Ovary (tissue), 3 donors: Measurements from ENCODE around the gene DNAJC15.

Experiments
- CTCF ChIP-seq, 3 donors: fragments of 450-650 bp in 2 of 3; fragments of 200-600 bp in 1 of 3; IDR thresholded peaks; one replicate each; pipeline versions ENCODE4 v1.5.1 to v1.8.0; 2016 to 2022; ENCODE audit warnings: antibody characterized with exemption in 3 of 3, mild to moderate bottlenecking in 1 of 3
- EP300 ChIP-seq: sonication (generic); formaldehyde crosslinking; IDR thresholded peaks from one replicate; pipeline ENCODE4 v1.6.1; 2017; ENCODE audit warnings: antibody characterized with exemption
- POLR2A ChIP-seq: fragments of 450-650 bp; IDR thresholded peaks from one replicate; pipeline ENCODE4 v1.6.1; 2017; ENCODE audit warnings: antibody characterized with exemption, mild to moderate bottlenecking, moderate library complexity
- donor health status: DM: no; HTN: no; CAD: no.

DNA sequence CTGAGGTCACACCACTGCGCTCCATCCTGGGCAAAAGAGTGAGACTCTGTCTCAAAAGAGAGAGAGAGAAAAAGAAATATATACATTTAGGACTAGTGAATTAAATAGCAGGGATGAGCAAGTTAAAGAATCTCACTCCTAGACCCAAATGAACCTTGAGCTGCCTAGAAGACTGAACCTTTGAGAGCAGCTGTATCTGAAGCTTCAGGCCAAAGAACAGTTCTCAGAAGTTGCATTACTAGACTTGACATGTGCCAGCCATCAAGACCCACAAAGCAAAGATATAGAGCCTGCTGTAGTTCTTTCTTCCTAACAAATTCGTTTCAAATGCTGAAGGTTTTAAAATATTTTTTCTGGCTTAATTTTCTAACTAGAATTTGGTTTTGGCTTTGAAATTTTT is 16.6 kb downstream of the DNAJC15 start:
- TF ChIP-seq CTCF (IDR thresholded peaks at IDR 0.05) = no peak
- no peak for TF ChIP-seq POLR2A
- no peak for TF ChIP-seq EP300
